Body of pancreas (tissue), 4 donors: ENCODE results near the gene MAGEA9B. TPM values are rescaled to one million over a fixed set of nuclear protein-coding genes. Genes with fewer than 3 reads are reported as not detected.
A peak's percentile ranks its signal among the peaks of the same experiment; 100 is the strongest.
"Not testable (repeated sequence)": the region's sequence is repeated elsewhere in the genome, so short reads cannot be mapped to it uniquely, and the experiment has no call there.

Source experiments
- ATAC-seq: fragments of 150-250 bp; one replicate; pipeline ENCODE4 v1.9.1; 2016
- DNase-seq, 4 donors: peaks; one replicate each; pipeline ENCODE4 v3.0.0-alpha.2; 2019
- H3K27ac ChIP-seq, 4 donors: fragments of 200-600 bp; sonication (generic); 1 replicate in 3 of 4; 2 replicates in 1 of 4; pipeline versions ENCODE4 v1.5.1 to v1.6.1; 2016 to 2019; ENCODE audit warnings: mild to moderate bottlenecking in 1 of 4, mixed read lengths in 1 of 4, moderate library complexity in 1 of 4
- H3K27me3 ChIP-seq, 2 donors: fragments of 200-600 bp; sonication (generic); one replicate each; pipeline ENCODE4 v1.6.0; 2016; ENCODE audit warnings: mild to moderate bottlenecking in 1 of 2
- H3K36me3 ChIP-seq, 2 donors: fragments of 200-600 bp; sonication (generic); replicated peaks in 1 of 2; 2 replicates each; pipeline ENCODE4 v1.5.1; 2016; ENCODE audit warnings: low read depth in 2 of 2; ENCODE audit not compliant: insufficient read depth in 1 of 2
- H3K4me1 ChIP-seq: fragments of 200-600 bp; sonication (generic); one replicate; pipeline ENCODE4 v1.6.0; 2016
- H3K4me3 ChIP-seq, 2 donors: fragments of 200-600 bp; sonication (generic); 1 replicate in 1 of 2; 2 replicates in 1 of 2; pipeline ENCODE4 v1.5.1; 2016 to 2019
- H3K9me3 ChIP-seq, 3 donors: fragments of 200-600 bp; sonication (generic); 1 replicate in 2 of 3; 2 replicates in 1 of 3; pipeline ENCODE4 v1.5.1; 2016
- POLR2A ChIP-seq, 3 donors: fragments of 450-650 bp; IDR thresholded peaks; one replicate each; pipeline ENCODE4 v1.6.1; 2016; ENCODE audit warnings: antibody characterized with exemption in 3 of 3, mild to moderate bottlenecking in 2 of 3
- WGBS, 2 donors: methylation state at CpG; one replicate each; pipeline ENCODE4 v1.1.5; 2017; 5-methylcytosine and 5-hydroxymethylcytosine counted together
- intact Hi-C: fragments of 100-400 bp; cut with DNase I; formaldehyde crosslinking; loops from one replicate; pipeline ENCODE4 v1.15.1; 2023
- total RNA-seq, 2 donors: library from RNA; depleted of rRNA; stranded (reverse); fragments of >200 nt; gene quantifications; one replicate each; pipeline ENCODE4 v1.1.0, GENCODE V29; 2016
- TF ChIP-seq, protein P1 (sequence below), 7 experiments: fragments of 450-650 bp in 4 of 7; fragments of 200-600 bp in 3 of 7; sonication (generic) in 3 of 7; IDR thresholded peaks; one replicate each; pipeline ENCODE4 v1.5.1; 2016 to 2019; ENCODE audit warnings: antibody characterized with exemption in 7 of 7

MAGEA9B gene
- total RNA-seq, 2 donors from 2014 or later = not detected

DNA sequence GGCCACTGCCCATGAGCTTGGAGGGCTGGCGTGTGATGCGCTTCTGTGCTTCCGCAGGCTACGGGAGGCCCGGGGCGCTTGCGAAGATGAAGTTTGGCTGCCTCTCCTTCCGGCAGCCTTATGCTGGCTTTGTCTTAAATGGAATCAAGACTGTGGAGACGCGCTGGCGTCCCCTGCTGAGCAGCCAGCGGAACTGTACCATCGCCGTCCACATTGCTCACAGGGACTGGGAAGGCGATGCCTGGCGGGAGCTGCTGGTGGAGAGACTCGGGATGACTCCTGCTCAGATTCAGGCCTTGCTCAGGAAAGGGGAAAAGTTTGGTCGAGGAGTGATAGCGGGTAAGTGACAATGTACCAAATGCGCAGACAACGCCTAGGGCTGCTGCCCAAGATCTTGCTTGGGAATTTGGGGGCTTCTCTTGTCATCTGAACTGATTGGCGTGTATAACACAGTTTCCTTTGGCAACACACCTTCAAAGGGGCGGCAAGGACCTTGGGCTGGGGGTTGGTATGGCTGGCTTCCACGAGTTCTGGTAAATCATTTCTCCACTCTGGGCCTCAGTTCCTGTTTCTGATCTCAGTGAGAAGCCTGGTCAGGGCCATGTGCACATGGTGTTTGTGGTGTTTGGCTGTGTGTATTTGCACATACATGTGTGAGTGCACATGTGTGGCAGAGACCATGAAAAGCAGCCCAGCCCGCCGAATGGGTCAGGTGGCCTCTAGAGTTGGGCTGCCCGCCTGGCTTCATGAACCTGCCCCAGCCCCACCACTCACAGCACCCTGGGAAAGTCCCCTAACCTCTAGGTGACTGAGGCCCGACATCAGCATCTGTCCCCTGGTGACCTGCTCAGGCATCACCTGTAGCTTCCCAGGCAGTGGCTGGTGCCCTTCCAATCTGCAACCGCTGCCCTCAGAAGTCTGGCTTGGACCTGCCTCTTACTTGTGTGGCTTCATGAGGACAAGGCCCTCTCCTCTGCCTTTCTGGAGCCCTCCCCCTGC is 41.4 kb downstream of the MAGEA9B start:
- H3K27ac ChIP-seq, ATAC-seq, H3K9me3 ChIP-seq, H3K4me1 ChIP-seq, H3K4me3 ChIP-seq, intact Hi-C loops, H3K27me3 ChIP-seq, H3K36me3 ChIP-seq: not testable (repeated sequence)
- peak in 1 of 4 donors; percentile 32 for DNase-seq
- 74% methylated on average over 6 of the region's 29 CpGs; no CpG with 5 or more reads in 1 of the 2 donors for WGBS, 2 donors

DNA sequence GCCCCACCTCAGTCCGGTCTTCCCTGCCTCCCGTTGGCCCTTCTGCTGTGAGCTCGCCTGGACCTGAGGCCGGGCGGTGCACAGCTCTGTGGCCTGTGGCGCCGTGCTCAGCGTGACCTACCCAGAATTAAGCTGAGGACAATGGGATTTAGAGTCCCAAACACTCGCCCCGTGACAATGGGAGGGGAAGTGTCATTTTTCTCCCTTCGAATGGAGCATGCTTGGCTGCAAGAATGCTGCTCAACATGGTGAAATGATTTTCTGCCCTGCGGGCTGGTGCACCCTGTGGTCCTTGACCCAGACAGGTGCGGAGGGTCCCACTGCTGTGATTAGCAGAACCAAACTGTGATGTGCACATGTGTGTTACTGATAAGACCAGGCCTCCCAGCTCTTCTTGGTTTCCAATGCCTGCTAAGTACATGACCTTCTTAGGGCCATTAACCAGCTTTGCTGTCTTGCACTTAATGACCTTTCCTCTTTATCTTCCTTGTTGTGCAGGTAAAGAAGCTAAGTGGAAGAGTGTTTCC is 45.7 kb downstream of the MAGEA9B start:
- intact Hi-C loops = no loop called here
- no peaks in the 10 kb centered on the region for H3K9me3 ChIP-seq
- peak in 1 of 4 donors; percentile 31 for DNase-seq

DNA sequence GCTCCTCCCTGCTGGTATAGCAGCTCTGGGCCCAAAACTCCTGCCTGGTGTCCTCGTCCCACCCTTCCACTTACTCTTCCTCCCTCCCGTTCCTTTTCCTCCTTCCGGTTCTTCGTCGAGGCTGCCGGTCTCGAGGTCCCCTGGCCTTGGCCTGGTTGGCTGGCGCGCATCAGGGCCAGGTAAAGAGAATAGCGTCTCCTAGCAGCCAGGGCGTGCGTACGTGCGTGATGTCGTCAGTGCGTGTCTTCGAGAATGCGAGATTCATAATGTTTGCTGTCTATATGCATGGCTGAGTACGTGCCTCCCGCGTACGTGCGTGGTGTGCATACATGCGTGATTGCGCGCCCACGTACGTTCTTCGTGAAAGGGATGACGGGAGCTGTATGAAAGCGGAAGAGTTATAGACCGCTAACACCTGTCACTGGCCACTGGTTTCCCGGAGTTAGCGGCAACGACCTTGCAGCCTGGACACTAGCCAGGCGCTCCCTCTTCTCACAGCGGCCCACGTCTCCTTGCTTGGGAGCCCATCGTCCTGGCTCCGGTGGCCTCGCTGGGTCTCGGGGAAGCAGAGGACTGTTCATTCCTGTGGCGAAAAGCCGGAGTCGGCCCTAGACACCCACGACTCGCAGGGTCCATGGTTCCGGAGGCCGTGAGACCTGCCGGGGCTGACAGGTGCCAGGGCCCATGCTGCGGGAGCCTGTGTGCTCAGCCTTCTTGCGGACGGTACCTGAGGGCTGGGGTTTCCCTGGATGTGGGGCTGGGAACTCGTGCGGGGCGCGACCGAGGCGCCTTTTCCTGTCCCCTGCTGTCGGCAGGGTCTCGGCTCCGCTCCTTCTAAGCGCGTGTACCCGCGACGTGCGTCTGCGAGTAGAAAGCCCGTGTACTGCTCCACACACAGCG is 46.4 kb downstream of the MAGEA9B start, which contains the start of gene EOLA1:
Gene EOLA1, plus strand, starts transcription at position 392 of the 900 bp plus-strand sequence. CDS start 4,619 bp downstream, outside the sequence.
- WGBS, 2 donors = 0 to 1% methylated on average over 7 to 47 of the region's 71 CpGs
- intact Hi-C loops = no loop called here

More for the DNA sequence above, 45.7 kb downstream of the MAGEA9B start:
- TF ChIP-seq, protein P1, sequence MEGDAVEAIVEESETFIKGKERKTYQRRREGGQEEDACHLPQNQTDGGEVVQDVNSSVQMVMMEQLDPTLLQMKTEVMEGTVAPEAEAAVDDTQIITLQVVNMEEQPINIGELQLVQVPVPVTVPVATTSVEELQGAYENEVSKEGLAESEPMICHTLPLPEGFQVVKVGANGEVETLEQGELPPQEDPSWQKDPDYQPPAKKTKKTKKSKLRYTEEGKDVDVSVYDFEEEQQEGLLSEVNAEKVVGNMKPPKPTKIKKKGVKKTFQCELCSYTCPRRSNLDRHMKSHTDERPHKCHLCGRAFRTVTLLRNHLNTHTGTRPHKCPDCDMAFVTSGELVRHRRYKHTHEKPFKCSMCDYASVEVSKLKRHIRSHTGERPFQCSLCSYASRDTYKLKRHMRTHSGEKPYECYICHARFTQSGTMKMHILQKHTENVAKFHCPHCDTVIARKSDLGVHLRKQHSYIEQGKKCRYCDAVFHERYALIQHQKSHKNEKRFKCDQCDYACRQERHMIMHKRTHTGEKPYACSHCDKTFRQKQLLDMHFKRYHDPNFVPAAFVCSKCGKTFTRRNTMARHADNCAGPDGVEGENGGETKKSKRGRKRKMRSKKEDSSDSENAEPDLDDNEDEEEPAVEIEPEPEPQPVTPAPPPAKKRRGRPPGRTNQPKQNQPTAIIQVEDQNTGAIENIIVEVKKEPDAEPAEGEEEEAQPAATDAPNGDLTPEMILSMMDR (IDR thresholded peaks at IDR 0.05) = no peak
- TF ChIP-seq POLR2A (IDR thresholded peaks at IDR 0.05) = no peak
- WGBS, 2 donors = 4% methylated on average over 13 of the region's 13 CpGs; no CpG with 5 or more reads in 1 of the 2 donors
- H3K27ac ChIP-seq = peak overlapping the region; percentile 79 to 98 (median 92)
- H3K4me1 ChIP-seq = peaks cover 5% of the 10 kb centered on the region
- no peak for ATAC-seq
- H3K4me3 ChIP-seq = peak overlapping the region; percentile 30 to 36
- H3K36me3 ChIP-seq = no peaks in the 10 kb centered on the region
- no peaks in the 10 kb centered on the region for H3K27me3 ChIP-seq

DNA sequence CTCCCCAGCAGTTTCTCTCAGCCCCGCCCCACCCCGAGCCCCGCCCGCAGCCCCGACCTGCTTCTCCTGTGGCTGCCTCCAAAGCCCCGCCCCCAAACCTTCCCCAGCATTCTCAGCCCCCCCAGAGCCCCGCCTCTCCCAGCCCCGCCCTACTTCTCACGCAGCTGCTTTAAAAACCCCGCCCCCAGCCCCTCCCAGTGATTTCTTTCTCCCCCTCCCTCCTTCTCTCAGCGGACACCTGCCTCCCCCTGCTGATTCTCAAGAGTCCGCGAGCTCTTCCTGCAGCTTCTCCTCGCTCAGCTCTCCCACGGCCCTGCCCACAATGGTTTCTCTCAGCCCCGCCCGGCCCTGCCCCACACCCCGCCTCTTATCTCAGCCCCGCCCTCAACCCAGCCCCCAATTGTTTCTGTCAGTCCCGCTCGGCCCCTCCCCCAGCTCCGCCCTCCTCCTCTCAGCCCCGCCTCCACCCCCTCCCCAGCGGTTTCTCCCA is 47.1 kb downstream of the MAGEA9B start:
- 0% methylated on average over 7 of the region's 24 CpGs; no CpG with 5 or more reads in 1 of the 2 donors for WGBS, 2 donors
- ATAC-seq = peak; percentile 74
- peak; percentile 93 to 96 (median 96) for DNase-seq
- intact Hi-C loops = no loop called here
- no peak for TF ChIP-seq POLR2A (IDR thresholded peaks at IDR 0.05)
- TF ChIP-seq, protein P1 (IDR thresholded peaks at IDR 0.05) = no peak
- Histone ChIP-seq H3K27me3 (no peaks in the 10 kb centered on the region), H3K27ac (peak overlapping the region; percentile 79 to 98 (median 92)), H3K4me3 (no peak overlapping the region), H3K9me3 (no peaks in the 10 kb centered on the region), H3K4me1 (peaks cover 5% of the 10 kb centered on the region), H3K36me3 (no peaks in the 10 kb centered on the region)

More for the DNA sequence above, 46.4 kb downstream of the MAGEA9B start, which contains the start of gene EOLA1:
- DNase-seq (peak; percentile 84 to 94 (median 88)), ATAC-seq (peak; percentile 68)
- H3K4me3 ChIP-seq = peak within 1 kb of the TSS; percentile 30 to 36
- no peaks in the 10 kb centered on the region for H3K9me3 ChIP-seq
- peak; percentile 40 to 82 (median 77) for TF ChIP-seq POLR2A (IDR thresholded peaks at IDR 0.05)
- TF ChIP-seq, protein P1 (IDR thresholded peaks at IDR 0.05) = no peak
- H3K27ac ChIP-seq = peak within 1 kb of the TSS; percentile 79 to 98 (median 92)
- H3K27me3 ChIP-seq = no peaks in the 10 kb centered on the region
- no peaks in the 10 kb centered on the region for H3K36me3 ChIP-seq
- H3K4me1 ChIP-seq = peaks cover 5% of the 10 kb centered on the region
